Measurements from ENCODE around the gene SPAG17.

Gene SPAG17

DNA sequence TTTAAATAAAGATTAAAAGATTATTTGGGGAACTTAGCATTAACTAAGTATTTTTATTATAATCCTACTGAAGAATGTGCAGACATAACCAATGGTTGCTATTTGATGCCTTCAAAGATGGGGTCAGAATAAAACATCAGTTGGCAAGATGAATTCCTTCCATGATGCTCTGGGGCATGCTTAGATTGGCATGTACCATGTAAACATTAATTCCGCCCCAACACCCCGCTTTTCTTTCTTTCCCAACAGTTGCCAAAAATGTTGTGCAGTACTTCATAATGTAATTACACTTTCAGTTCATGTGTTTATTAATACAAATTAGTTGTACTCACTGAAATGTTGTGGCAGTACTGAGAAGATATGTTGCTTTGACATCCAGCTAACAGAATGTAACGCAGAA, 82.6 kb downstream of the SPAG17 start:
- H3K4me3 ChIP-seq (ENCODE audit: low read depth, low read length) = no peak overlapping the region
- no peak for DNase-seq (ENCODE audit: low read depth)
- no peak for TF ChIP-seq CTCF (IDR thresholded peaks at IDR 0.05; ENCODE audit: control insufficient read depth, extremely low read depth, insufficient read depth)

GRCh38 chr1:118101999-118102398, 83.0 kb downstream of the SPAG17 start:
- no peak for DNase-seq (ENCODE audit: low read depth)
- TF ChIP-seq CTCF (IDR thresholded peaks at IDR 0.05; ENCODE audit: control insufficient read depth, extremely low read depth, insufficient read depth) = no peak
- H3K4me3 ChIP-seq (ENCODE audit: low read depth, low read length) = no peak overlapping the region

DNA sequence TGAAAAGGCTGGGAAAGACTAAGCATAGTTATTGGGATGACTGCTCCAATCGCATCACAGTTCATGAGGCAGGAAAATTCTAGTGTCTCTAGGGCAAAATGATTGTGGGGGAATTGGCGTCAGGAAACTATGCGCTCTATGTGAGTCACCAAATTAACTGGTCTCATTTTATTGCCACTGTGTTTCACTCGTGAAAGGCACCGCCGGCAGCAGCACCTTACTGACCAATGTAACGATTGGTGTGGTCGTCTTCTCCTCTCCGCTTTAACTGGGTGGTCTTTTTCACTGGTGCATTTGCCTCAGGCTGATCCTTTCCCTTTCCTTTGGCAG, 83.5 kb downstream of the SPAG17 start:
- TF ChIP-seq CTCF (IDR thresholded peaks at IDR 0.05; ENCODE audit: control insufficient read depth, extremely low read depth, insufficient read depth) = no peak
- DNase-seq (ENCODE audit: low read depth) = no peak
- H3K4me3 ChIP-seq (ENCODE audit: low read depth, low read length) = no peak overlapping the region

DNA sequence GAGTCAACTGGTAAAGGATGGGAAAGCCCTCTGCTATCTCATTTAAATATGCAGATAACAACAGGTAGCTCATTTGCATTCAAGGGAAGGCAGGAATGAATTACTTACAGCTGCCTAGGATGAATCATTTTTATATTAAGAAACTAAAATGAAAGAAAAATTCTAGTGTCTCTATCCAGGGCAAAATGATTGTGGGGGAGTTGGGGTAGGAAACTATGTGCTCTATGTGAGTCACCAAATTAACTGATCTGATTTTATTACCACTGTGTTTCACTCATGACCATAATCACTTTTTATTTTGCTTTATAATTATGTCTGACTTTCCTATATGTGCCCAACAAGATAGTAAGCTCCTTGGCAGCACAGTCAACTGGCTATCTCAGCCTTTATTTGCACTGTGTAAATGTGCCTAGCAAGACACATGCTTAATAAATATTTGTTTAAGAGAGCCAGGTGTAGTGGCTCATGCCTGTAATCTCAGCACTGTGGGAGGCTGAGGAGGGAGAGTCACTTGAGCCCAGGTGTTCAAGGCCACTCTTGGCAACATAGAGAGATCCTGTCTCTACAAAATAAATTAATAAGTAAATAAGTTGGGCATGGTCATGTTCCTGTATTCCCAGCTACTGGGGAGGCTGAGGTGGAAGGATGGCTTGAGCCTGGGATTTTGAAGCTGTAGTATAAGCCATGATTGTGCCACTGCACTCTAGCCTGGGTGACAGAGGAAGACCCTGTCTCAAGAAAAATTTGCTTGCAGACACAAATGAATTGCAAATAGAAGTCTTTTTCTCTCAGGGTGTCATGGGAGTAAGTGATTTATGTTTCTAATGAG, 84.1 kb downstream of the SPAG17 start:
- H3K4me3 ChIP-seq (ENCODE audit: low read depth, low read length) = no peak overlapping the region
- TF ChIP-seq CTCF (IDR thresholded peaks at IDR 0.05; ENCODE audit: control insufficient read depth, extremely low read depth, insufficient read depth) = no peak
- DNase-seq (ENCODE audit: low read depth) = peak; percentile 98

- H3K4me3 ChIP-seq (ENCODE audit: low read depth, low read length) = no peak overlapping the region
- no peak for DNase-seq (ENCODE audit: low read depth)
- no peak for TF ChIP-seq CTCF (IDR thresholded peaks at IDR 0.05; ENCODE audit: control insufficient read depth, extremely low read depth, insufficient read depth)
Observed at GRCh38 chr1:118099686-118100085, 85.3 kb downstream of the SPAG17 start.

GRCh38 chr1:118097622-118098348, 87.2 kb downstream of the SPAG17 start:
- no peak for TF ChIP-seq CTCF (IDR thresholded peaks at IDR 0.05; ENCODE audit: control insufficient read depth, extremely low read depth, insufficient read depth)
- no peak for DNase-seq (ENCODE audit: low read depth)
- no peak overlapping the region for H3K4me3 ChIP-seq (ENCODE audit: low read depth, low read length)
